ENCODE data around the gene WHRN. TPM values are rescaled to one million over a fixed set of nuclear protein-coding genes. Genes with fewer than 3 reads are reported as not detected.

WHRN gene
- total RNA-seq, 5 donors from 2014 or later (not counting 1 experiment from before 2014, with no cell fraction given): 11.4 to 46.0 (median 13.0) TPM

DNA sequence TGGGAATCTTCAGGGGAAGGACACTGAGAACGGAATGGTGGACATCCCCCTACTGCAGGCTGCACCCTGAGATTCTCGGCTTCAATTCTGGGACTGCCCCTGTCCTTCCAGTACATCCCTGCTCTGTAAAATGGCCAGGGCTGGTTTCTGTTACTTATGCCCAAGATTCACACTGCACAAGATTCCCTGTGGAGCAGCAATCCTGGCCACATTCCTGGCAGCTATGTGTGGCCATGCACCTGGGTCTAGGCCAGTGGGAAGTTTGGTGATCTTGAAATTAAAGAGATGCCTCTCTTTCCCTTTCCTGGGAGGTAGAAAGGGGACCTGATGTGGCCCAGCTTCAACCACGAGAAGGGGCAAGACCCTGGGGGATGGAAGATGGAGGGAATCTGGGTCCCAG, 27.6 kb downstream of the WHRN start:
- Mint-ChIP-seq H3K9me3 (no peaks in the 10 kb centered on the region), H3K36me3 (no peaks in the 10 kb centered on the region), H3K27ac (no peak overlapping the region), H3K27me3 (peaks cover 0 to 6% of the 10 kb centered on the region in 2 donors), H3K4me1 (peaks cover 18 to 23% (median 19%) of the 10 kb centered on the region in 3 donors), H3K4me3 (no peak overlapping the region)
- CTCF ChIA-PET: interaction anchor here in 1 of 2 donors (0.5 kb wide), 1 partner anchor 9 kb away, joined by 5 read pairs; no protein-coding TSS in a partner anchor
- POLR2A ChIA-PET: no interaction called here
- H3K4me3 ChIP-seq (ENCODE audit: control insufficient read depth in 1 of 2, extremely low read depth in 1 of 2, low read length in 1 of 2): no peak overlapping the region
- no peaks in the 10 kb centered on the region for H3K9me3 ChIP-seq
- no peaks in the 10 kb centered on the region for H3K36me3 ChIP-seq (ENCODE audit: control insufficient read depth in 2 of 2, extremely low read depth in 1 of 2, insufficient read depth in 1 of 2, low read length in 1 of 2)
- no peak for ATAC-seq (replicated peaks in 1 of 4)
- peaks cover 0 to 17% of the 10 kb centered on the region in 2 experiments for H3K4me1 ChIP-seq (ENCODE audit: control insufficient read depth in 1 of 2, extremely low read depth in 1 of 2, insufficient read depth in 2 of 2, low read length in 2 of 2)
- peaks cover 0 to 8% of the 10 kb centered on the region in 2 experiments for H3K27me3 ChIP-seq (replicated peaks in 1 of 2; ENCODE audit: control insufficient read depth in 2 of 2, extremely low read depth in 1 of 2, insufficient read depth in 2 of 2, low read length in 1 of 2)
- H3K27ac ChIP-seq (ENCODE audit: low read length): no peak overlapping the region
- 65% methylated on average over 2 of the region's 3 CpGs for WGBS (ENCODE audit: insufficient coverage)
- DNase-seq: no peak

DNA sequence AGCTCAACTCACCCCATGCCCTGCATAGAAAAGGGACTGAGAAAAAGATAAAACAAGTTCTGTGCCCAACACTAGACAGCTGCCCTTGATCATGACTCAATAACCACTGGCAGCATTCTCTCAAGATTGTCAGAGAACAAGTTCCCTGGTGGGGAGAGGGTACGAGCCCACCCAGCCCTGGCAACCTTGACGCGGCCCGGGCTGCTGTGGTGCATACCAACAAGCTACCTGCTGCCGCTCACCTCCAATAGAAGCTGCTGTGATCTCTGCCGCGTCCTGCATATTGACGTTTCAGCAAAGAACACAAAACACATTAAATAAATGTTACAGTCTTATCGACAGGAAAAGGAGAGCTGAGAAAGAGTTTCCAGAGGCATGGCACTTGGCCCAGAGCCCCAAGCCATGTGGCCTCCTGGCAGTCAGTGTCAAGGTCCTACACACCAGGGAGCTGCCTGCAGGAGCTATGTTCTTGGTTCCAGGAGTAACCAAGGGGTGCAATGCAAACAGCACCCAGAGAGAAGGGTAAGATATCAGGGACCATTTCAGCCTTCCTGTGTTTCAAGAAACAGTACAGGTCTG, 28.3 kb downstream of the WHRN start:
- H3K27ac Mint-ChIP-seq: no peak overlapping the region
- CTCF ChIA-PET: no interaction called here

DNA sequence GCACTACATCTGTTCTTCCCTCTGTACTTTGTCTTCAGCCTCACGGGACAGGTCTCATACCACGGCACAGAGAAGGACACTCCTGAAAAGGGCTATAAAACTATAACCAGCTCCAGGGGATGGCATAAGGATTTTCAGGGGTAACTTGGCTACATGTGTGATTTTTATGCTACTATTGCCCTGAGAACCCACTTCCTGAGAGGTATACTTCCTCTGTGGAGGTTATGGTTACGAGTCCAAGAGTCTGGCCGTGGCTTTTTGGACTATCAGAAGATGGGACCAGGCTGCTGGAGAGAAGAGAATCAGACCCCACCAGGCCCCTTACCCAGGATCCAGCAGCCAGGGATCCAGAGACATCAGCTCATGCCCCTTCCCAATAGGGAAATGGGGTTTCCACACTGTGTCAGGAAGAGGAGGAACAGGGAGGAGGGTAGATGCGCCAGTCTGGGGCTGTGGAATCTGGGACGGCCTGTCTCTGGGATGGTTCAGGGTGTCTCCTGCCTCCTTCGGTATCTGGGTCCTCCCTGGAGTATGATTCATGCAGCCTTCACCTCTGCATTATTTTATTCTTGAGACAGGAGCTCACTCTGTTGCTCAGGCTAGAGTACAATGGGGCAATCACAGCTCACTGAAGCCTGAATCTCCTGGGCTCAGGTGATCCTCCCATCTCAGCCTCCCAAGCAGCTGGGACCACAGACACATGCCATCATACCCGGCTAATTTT, 29.7 kb downstream of the WHRN start:
- Mint-ChIP-seq H3K27ac (peak overlapping the region in 1 of 2 donors; percentile 34), H3K4me3 (no peak overlapping the region), H3K9me3 (no peaks in the 10 kb centered on the region), H3K36me3 (no peaks in the 10 kb centered on the region), H3K27me3 (peaks cover 0 to 4% of the 10 kb centered on the region in 2 donors), H3K4me1 (peaks cover 17 to 19% (median 18%) of the 10 kb centered on the region in 3 donors)
- Histone ChIP-seq H3K4me1 (ENCODE audit: control insufficient read depth in 1 of 2, extremely low read depth in 1 of 2, insufficient read depth in 2 of 2, low read length in 2 of 2) (peaks cover 0 to 11% of the 10 kb centered on the region in 2 experiments), H3K36me3 (ENCODE audit: control insufficient read depth in 2 of 2, extremely low read depth in 1 of 2, insufficient read depth in 1 of 2, low read length in 1 of 2) (no peaks in the 10 kb centered on the region), H3K27me3 (replicated peaks in 1 of 2; ENCODE audit: control insufficient read depth in 2 of 2, extremely low read depth in 1 of 2, insufficient read depth in 2 of 2, low read length in 1 of 2) (peaks cover 0 to 11% of the 10 kb centered on the region in 2 experiments), H3K9me3 (no peaks in the 10 kb centered on the region), H3K27ac (ENCODE audit: low read length) (no peak overlapping the region), H3K4me3 (ENCODE audit: control insufficient read depth in 1 of 2, extremely low read depth in 1 of 2, low read length in 1 of 2) (no peak overlapping the region)
- WGBS (ENCODE audit: insufficient coverage): 100% methylated on average over 2 of the region's 8 CpGs
- DNase-seq (no peak), ATAC-seq (replicated peaks in 1 of 4) (peak; percentile 19 to 50 (median 31))
- POLR2A ChIA-PET: no interaction called here
- CTCF ChIA-PET: interaction anchor here in 1 of 2 donors (0.6 kb wide), 1 partner anchor 96 kb away, joined by 6 read pairs; no protein-coding TSS in a partner anchor

More for the DNA sequence above, 28.3 kb downstream of the WHRN start:
- Mint-ChIP-seq H3K4me1 (peaks cover 18 to 23% (median 19%) of the 10 kb centered on the region in 3 donors), H3K36me3 (no peaks in the 10 kb centered on the region), H3K27me3 (peaks cover 0 to 6% of the 10 kb centered on the region in 2 donors), H3K4me3 (no peak overlapping the region), H3K9me3 (no peaks in the 10 kb centered on the region)
- Histone ChIP-seq H3K4me1 (ENCODE audit: control insufficient read depth in 1 of 2, extremely low read depth in 1 of 2, insufficient read depth in 2 of 2, low read length in 2 of 2) (peaks cover 0 to 17% of the 10 kb centered on the region in 2 experiments), H3K27me3 (replicated peaks in 1 of 2; ENCODE audit: control insufficient read depth in 2 of 2, extremely low read depth in 1 of 2, insufficient read depth in 2 of 2, low read length in 1 of 2) (peaks cover 0 to 8% of the 10 kb centered on the region in 2 experiments), H3K4me3 (ENCODE audit: control insufficient read depth in 1 of 2, extremely low read depth in 1 of 2, low read length in 1 of 2) (no peak overlapping the region), H3K9me3 (no peaks in the 10 kb centered on the region), H3K27ac (ENCODE audit: low read length) (no peak overlapping the region), H3K36me3 (ENCODE audit: control insufficient read depth in 2 of 2, extremely low read depth in 1 of 2, insufficient read depth in 1 of 2, low read length in 1 of 2) (no peaks in the 10 kb centered on the region)
- DNase-seq: no peak
- no peak for ATAC-seq (replicated peaks in 1 of 4)
- POLR2A ChIA-PET: interaction anchor here in 1 of 2 donors (0.6 kb wide), 1 partner anchor 94 kb away, joined by 5 read pairs; no protein-coding TSS in a partner anchor
- WGBS (ENCODE audit: insufficient coverage): 85% methylated on average over 9 of the region's 9 CpGs

DNA sequence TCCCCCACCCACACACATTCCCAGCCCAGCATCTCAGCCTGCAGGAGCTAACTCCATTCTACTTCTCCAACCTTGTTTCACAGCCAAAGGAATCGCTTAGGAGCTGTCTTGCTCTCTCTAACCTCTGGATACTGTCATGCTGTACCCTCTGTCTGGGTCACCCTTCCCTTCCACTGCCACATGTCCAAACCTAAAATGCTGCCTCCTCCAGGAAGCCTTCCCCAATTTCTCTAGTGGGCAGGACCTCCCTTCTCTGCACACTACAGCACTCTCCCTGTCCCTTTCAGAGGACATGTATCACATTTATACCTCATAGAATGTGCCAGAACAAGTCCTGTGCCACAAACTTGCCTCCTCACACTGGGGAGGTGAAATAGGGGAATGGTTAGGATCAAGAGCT, 30.8 kb downstream of the WHRN start:
- POLR2A ChIA-PET: no interaction called here
- no peak overlapping the region for H3K4me3 ChIP-seq (ENCODE audit: control insufficient read depth in 1 of 2, extremely low read depth in 1 of 2, low read length in 1 of 2)
- Mint-ChIP-seq H3K27me3 (peaks cover 0 to 4% of the 10 kb centered on the region in 2 donors), H3K4me3 (no peak overlapping the region), H3K36me3 (peaks cover 3% of the 10 kb centered on the region), H3K27ac (no peak overlapping the region), H3K4me1 (peaks cover 16 to 19% (median 18%) of the 10 kb centered on the region in 3 donors), H3K9me3 (peaks cover 0 to 3% (median 0%) of the 10 kb centered on the region in 3 donors)
- no peak overlapping the region for H3K27ac ChIP-seq (ENCODE audit: low read length)
- ATAC-seq (replicated peaks in 1 of 4) (no peak), DNase-seq (no peak)
- 100% methylated on average over 1 of the region's 1 CpG for WGBS (ENCODE audit: insufficient coverage)
- CTCF ChIA-PET: no interaction called here
- H3K4me1 ChIP-seq (ENCODE audit: control insufficient read depth in 1 of 2, extremely low read depth in 1 of 2, insufficient read depth in 2 of 2, low read length in 2 of 2): peaks cover 0 to 11% of the 10 kb centered on the region in 2 experiments
- no peaks in the 10 kb centered on the region for H3K36me3 ChIP-seq (ENCODE audit: control insufficient read depth in 2 of 2, extremely low read depth in 1 of 2, insufficient read depth in 1 of 2, low read length in 1 of 2)
- peaks cover 0 to 11% of the 10 kb centered on the region in 2 experiments for H3K27me3 ChIP-seq (replicated peaks in 1 of 2; ENCODE audit: control insufficient read depth in 2 of 2, extremely low read depth in 1 of 2, insufficient read depth in 2 of 2, low read length in 1 of 2)
- no peaks in the 10 kb centered on the region for H3K9me3 ChIP-seq

DNA sequence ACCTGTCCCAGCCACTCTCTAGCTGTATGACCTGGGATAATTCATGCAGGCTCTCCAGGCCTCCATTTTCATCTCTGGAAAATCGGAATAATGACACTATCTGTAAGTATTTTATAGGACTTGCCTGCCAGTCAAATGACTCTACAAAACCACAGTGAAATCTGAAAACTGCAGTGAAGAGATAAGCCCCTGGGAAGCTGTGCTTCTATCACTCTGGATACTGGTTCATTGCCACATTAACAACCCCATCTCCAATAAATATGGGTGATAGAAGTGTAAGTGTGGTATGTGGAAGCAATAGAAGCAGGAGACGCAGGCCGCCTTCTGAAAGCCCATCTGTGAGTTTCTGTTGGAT, 31.8 kb downstream of the WHRN start:
- peaks cover 3% of the 10 kb centered on the region for H3K36me3 Mint-ChIP-seq
- whole genome bisulfite sequencing (ENCODE audit: insufficient coverage): 93% methylated on average over 2 of the region's 3 CpGs
- Histone ChIP-seq H3K4me3 (ENCODE audit: control insufficient read depth in 1 of 2, extremely low read depth in 1 of 2, low read length in 1 of 2) (no peak overlapping the region), H3K27me3 (replicated peaks in 1 of 2; ENCODE audit: control insufficient read depth in 2 of 2, extremely low read depth in 1 of 2, insufficient read depth in 2 of 2, low read length in 1 of 2) (peaks cover 0 to 11% of the 10 kb centered on the region in 2 experiments), H3K27ac (ENCODE audit: low read length) (no peak overlapping the region), H3K9me3 (no peaks in the 10 kb centered on the region), H3K4me1 (ENCODE audit: control insufficient read depth in 1 of 2, extremely low read depth in 1 of 2, insufficient read depth in 2 of 2, low read length in 2 of 2) (peaks cover 0 to 11% of the 10 kb centered on the region in 2 experiments), H3K36me3 (ENCODE audit: control insufficient read depth in 2 of 2, extremely low read depth in 1 of 2, insufficient read depth in 1 of 2, low read length in 1 of 2) (no peaks in the 10 kb centered on the region)
- peaks cover 0 to 3% (median 0%) of the 10 kb centered on the region in 3 donors for H3K9me3 Mint-ChIP-seq
- peaks cover 0 to 4% of the 10 kb centered on the region in 2 donors for H3K27me3 Mint-ChIP-seq
- H3K4me3 Mint-ChIP-seq: no peak overlapping the region
- ATAC-seq (replicated peaks in 1 of 4) (no peak), DNase-seq (no peak)
- POLR2A ChIA-PET: no interaction called here
- CTCF ChIA-PET: interaction anchor here in 1 of 2 donors (0.7 kb wide), 1 partner anchor 120 kb away, joined by 3 read pairs; no protein-coding TSS in a partner anchor
- H3K27ac Mint-ChIP-seq: no peak overlapping the region
- peaks cover 16 to 19% (median 18%) of the 10 kb centered on the region in 3 donors for H3K4me1 Mint-ChIP-seq

DNA sequence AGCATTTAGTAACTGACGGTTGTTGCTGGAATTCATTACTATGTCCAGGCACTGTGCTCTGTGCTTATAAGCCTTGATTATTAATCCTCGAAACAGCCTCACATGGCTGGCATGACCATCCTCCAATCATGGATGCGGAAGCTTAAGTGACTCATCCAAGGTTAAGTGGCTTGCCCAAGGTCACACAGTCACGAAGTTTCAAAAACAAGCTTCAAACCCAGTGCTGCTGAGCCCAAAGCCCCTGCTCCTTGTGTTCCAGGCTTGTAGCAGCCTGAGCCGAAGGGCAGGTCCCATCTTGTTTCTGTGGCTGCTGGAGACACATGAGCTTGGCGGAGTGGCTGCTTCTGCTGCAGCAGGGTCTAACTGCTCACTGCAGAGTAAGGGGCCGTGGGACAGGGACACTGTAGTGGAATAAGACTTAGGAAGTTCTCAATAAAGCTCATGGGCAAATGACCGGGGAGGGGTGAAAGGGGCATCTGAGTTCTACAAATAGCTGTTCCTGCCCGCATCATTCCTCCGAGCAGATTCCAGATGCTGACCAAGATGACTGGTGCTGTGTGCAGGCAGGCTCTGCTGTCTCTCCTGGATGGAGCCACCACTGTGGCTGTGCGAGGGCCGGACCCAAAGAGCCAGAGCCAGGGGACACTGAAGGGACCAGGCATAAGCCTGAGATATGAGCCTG, 32.4 kb downstream of the WHRN start:
- CTCF ChIA-PET: interaction anchor here in 1 of 2 donors (0.7 kb wide), 1 partner anchor 121 kb away, joined by 3 read pairs; no protein-coding TSS in a partner anchor
- H3K4me3 Mint-ChIP-seq: no peak overlapping the region
- H3K36me3 ChIP-seq (ENCODE audit: control insufficient read depth in 2 of 2, extremely low read depth in 1 of 2, insufficient read depth in 1 of 2, low read length in 1 of 2): no peaks in the 10 kb centered on the region
- H3K27me3 Mint-ChIP-seq: peaks cover 0 to 4% of the 10 kb centered on the region in 2 donors
- H3K36me3 Mint-ChIP-seq: peaks cover 3% of the 10 kb centered on the region
- no peak for ATAC-seq (replicated peaks in 1 of 4)
- peaks cover 0 to 11% of the 10 kb centered on the region in 2 experiments for H3K27me3 ChIP-seq (replicated peaks in 1 of 2; ENCODE audit: control insufficient read depth in 2 of 2, extremely low read depth in 1 of 2, insufficient read depth in 2 of 2, low read length in 1 of 2)
- H3K4me3 ChIP-seq (ENCODE audit: control insufficient read depth in 1 of 2, extremely low read depth in 1 of 2, low read length in 1 of 2): no peak overlapping the region
- DNase-seq: no peak
- WGBS (ENCODE audit: insufficient coverage): 75% methylated on average over 11 of the region's 12 CpGs
- H3K4me1 Mint-ChIP-seq: peaks cover 16 to 19% (median 18%) of the 10 kb centered on the region in 3 donors
- POLR2A ChIA-PET: no interaction called here
- no peaks in the 10 kb centered on the region for H3K9me3 ChIP-seq
- peaks cover 0 to 3% (median 0%) of the 10 kb centered on the region in 3 donors for H3K9me3 Mint-ChIP-seq
- peaks cover 0 to 11% of the 10 kb centered on the region in 2 experiments for H3K4me1 ChIP-seq (ENCODE audit: control insufficient read depth in 1 of 2, extremely low read depth in 1 of 2, insufficient read depth in 2 of 2, low read length in 2 of 2)
- H3K27ac ChIP-seq (ENCODE audit: low read length): no peak overlapping the region
- no peak overlapping the region for H3K27ac Mint-ChIP-seq

Data from T-cell (primary cell).